Activated T-helper 1 cell treated with anti-CD3 and anti-CD28 coated beads, Interleukin-2, amount 50 U/mL, for 16 hours (primary cell): ENCODE results near the gene ATP11C.
"Not testable (repeated sequence)": the region's sequence is repeated elsewhere in the genome, so short reads cannot be mapped to it uniquely, and the experiment has no call there.

Experiments used
- DNase-seq, 2 donors: peaks; one replicate each; pipeline ENCODE4 v3.0.0-alpha.2; 2020; ENCODE audit warnings: low read depth in 1 of 2, low spot score in 1 of 2

ATP11C gene

DNA sequence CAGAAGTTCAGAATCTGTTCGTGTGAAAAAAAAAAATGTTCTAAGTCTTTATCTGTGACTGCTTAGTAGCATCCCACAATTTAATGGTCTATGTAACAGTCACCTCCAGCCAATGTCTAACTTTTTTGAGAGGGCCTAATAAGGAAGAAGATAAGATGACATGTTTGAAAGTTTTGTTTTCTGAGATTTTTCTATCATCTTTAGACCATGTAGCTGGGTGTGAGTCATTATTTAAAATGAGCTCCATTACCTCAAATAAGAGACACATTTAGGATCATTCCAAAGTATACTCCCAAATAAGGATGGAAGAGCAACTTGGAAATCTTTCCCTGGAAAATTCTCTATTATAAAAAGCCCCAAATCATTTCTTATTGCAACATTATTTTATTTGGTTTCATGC is 196.7 kb downstream of the ATP11C start:
- DNase-seq: no peak

DNA sequence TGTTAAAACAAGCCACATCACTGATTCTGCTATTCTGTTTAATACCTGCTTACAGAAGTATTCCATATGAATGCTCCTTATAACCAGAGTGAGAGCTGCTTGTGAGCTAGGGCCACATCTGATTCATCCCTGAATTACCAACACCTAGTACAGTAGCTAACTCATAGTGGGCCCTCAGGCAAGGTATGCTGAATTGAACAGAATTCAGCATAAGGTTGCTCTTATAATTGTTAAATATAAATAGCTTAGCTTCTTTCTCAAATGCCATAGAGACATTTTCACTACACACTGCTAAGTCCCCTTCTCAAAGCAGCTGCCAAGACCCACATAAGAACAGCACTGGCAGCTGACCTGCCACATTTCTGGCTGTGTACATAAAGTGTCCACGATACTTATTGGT is 197.9 kb downstream of the ATP11C start:
- DNase-seq: no peak

- DNase-seq: no peak
These were observed 207.1 kb downstream of the ATP11C start for GRCh38 chrX:139725720-139726119.

DNA sequence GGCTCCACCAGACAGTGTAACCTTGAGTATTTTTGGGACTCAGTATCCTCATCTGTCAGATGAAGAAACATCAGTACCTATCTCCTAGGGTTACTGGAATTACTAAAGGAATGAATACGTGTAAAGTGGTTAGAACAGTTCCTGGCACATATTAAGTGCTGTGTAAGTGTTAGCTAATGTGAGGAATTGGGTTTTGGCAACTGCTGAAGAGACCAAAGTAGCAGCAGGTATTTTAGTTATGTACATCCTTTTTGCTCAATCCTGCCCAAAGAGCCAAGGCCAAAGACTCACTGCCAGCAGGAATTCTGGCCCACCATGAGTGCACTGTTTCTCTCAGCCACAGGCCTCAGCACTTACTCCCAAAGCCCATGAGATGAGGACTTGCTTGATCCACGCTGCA is 208.2 kb downstream of the ATP11C start:
- DNase-seq: no peak

DNA sequence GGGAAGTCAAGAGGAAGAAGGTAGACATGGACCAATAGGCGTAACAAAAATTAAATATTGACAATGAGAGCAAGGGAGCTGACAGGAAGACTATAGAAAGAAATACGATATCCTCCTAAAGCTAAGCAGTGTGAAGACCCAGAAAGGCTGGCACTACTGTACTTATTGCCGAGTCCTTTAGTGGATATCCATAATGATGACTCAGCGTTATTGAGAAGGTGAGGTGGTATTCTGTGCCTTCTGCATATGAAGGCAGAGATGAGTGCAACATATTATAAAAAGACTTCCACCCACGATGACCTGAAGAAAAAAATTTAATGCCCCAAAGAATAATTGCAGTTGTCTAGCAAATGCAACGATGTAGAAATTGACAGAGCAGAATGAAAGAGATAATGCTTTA is 211.9 kb downstream of the ATP11C start:
- DNase-seq: no peak

DNA sequence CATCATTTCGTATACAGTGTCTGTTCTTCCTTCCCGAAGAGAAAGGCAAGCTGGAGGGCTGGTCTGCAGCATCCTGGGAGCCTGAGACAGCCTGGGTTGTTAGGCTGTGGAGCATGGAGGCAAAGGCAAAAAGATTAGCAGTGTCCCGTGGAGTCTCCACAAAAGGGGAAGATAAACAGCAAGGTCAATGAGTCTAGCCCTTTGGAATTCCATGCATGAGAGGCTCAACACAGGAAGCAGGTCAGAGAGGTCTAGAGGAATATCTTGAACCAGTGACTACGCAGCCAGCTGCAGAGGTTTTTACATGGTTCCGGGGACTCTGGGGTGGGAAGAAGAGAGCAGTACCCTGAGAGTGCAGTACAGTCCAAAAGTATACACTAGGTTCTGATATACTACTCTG is 212.7 kb downstream of the ATP11C start:
- no peak for DNase-seq

DNA sequence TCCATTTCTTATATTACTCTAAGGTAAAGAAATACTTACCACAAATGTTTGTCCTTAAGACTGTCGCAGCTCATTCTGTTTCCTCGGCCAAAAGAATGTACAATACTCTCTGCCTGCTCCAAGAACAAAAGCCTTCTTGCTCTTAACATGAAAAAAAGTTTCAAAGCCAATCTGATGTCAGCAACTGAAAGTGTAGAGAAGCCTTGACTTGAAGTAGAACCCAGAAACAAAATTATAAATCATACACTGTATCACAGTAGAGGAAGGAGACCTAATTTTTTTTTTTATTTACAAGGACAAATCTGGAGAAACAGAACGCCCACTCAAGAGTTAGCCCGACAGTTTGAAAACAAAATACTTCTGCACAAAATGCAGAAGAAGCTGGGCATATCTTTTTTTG is 224.8 kb downstream of the ATP11C start, which contains the start of gene MCF2:
MCF2 (minus strand) TSS at position 101 of the 400 bp plus-strand sequence. CDS start 56,423 bp downstream, outside the sequence.
- DNase-seq: no peak

DNA sequence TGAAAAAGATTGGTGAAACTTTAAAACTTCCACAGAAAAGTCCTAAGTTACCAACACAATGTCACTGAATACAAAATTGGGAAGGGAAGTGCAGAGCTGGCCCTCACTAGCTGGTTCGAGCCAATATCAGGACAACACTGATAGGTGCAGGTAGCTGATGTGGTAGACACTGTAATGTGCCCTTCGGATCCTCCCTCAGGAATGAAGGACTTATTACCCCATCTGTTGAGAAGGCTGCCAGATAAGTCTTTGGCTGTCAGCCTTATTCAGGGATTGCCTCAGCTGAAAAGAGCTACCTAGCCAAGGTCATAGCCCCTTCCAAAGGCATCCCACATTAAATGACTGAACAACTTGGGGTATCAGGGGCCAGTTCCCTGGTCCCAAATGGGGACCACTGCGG is 230.2 kb downstream of the ATP11C start:
- DNase-seq: no peak

- no peak for DNase-seq
These were observed 239.9 kb downstream of the ATP11C start for GRCh38 chrX:139692908-139693307.

- DNase-seq: no peak
These were observed 240.4 kb downstream of the ATP11C start for GRCh38 chrX:139692506-139692849.

DNA sequence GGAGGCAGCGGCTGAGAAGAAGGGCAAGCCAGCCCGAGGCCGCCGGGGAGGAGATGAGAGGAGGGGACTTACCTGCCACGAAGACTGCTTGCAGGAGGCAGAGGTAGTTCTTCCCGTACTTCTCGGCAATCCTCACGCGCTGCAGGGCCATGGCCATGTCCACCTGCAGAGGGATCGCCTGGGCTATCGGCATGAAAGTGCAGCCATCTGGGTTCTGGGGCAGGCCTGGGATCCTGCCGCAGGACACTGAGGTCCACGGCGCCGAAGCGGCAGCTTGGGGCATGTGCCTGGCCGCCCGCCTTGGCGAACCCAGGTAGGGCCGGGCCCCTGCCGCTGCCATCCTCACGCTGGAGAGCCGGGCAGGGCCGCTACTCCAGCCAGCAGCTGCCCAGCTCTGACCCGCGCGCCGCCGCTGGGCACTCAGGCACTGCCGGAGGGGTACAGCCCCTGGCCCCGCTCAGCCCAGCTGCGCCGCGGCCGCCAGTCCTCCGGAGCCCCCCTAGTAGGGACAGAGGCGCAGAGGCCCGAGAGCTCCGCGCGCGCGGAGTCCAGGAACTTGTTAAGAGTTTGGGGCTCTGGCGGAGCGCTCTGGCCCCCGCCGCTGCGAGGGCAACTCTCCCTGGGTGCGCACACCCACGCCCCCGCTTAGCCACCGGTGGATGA is 240.9 kb downstream of the ATP11C start:
- DNase-seq: no peak

GRCh38 chrX:139691493-139691842 is 241.4 kb downstream of the ATP11C start:
- no peak for DNase-seq

DNA sequence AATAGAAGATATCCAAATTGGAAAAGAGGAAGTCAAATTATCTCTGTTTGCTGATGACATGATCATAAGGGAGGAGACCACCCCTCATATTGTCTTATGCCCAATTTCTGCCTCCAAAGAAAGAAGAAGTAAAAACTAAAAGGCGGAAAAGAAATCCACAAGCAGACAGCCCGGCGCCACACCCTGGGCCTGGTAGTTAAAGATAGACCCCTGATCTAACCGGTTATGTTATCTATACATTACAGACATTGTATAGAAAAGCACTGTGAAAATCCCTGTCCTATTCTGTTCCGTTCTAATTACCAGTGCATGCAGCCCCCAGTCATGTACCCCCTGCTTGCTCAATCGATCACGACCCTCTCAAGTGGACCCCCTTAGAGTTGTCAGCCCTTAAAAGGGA is 247.7 kb downstream of the ATP11C start:
- not testable (repeated sequence) for DNase-seq

DNA sequence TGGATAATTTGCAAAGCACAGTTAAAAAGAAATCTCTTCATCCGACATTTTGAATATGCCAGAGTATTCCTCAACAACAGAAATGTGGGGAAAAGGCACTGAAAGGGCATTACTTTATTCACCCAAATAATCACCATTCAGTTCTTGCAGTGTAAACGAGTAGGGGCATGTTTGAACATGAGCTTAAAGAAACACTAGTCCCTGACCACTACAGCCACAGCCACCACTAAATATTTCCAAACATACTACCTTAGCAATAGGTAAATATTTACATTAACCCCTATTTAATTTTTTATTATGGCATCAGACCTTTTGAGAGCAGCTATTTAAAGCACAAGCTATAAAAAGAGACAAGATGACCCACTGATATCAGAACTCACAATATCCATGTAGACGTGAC is 252.5 kb downstream of the ATP11C start:
- no peak for DNase-seq
